Pancreas (tissue), 10 donors: ENCODE results near the gene PTPRJ. TPM values are rescaled to one million over a fixed set of nuclear protein-coding genes. Genes with fewer than 3 reads are reported as not detected.

Source experiments
- ATAC-seq, 4 donors: fragments of 200-7000 bp; cut with Tn5 transposase; one replicate each; pipeline versions ENCODE4 v1.8.0 to v1.9.1; 2020; ENCODE audit warnings: mild to moderate bottlenecking in 4 of 4, moderate library complexity in 4 of 4
- DNase-seq, 6 donors: peaks; one replicate each; pipeline ENCODE4 v3.0.0-alpha.2; 2020
- FAIRE-seq: peaks from 2 replicates; lab custom pipeline; 2012; peaks lifted over from hg19 to GRCh38; lab: Jason Lieb, UNC
- H3K27ac ChIP-seq, 4 donors: fragments of 200-600 bp; sonication (generic); 1 replicate in 3 of 4; 2 replicates in 1 of 4; pipeline versions ENCODE4 v1.5.0 to v1.8.0; 2020
- H3K27me3 ChIP-seq, 4 donors: fragments of 200-600 bp; one replicate each; pipeline ENCODE4 v1.8.0; 2021
- H3K36me3 ChIP-seq, 3 donors: fragments of 200-600 bp; sonication (generic) in 1 of 3; one replicate each; pipeline versions ENCODE4 v1.5.0 to v1.8.0; 2020 to 2021
- H3K4me1 ChIP-seq, 3 donors: fragments of 200-600 bp; one replicate each; pipeline ENCODE4 v1.8.0; 2021
- H3K4me3 ChIP-seq, 4 donors: fragments of 200-600 bp; sonication (generic) in 2 of 4; one replicate each; pipeline versions ENCODE4 v1.5.0 to v1.8.0; 2020 to 2021
- H3K9me3 ChIP-seq, 4 donors: fragments of 200-600 bp; one replicate each; pipeline ENCODE4 v1.8.0; 2021
- CTCF ChIP-seq, 4 donors: fragments of 200-600 bp; sonication (generic) in 3 of 4; IDR thresholded peaks; one replicate each; pipeline versions ENCODE4 v1.5.0 to v1.8.0; 2021; ENCODE audit warnings: antibody characterized with exemption in 4 of 4
- WGBS, 2 donors: extraction: QIAGEN DNeasy Blood & Tissue Kit; methylation state at CpG; one replicate each; pipeline ENCODE4 v1.1.7; 2013; 5-methylcytosine and 5-hydroxymethylcytosine counted together
- intact Hi-C, 3 donors: fragments of 100-400 bp; cut with DNase I; formaldehyde crosslinking; loops; one replicate each; pipeline versions ENCODE4 v1.11.1 to v1.14.2; 2022
- polyA plus RNA-seq, 2 donors: library from polyadenylated mRNA; stranded (reverse); fragments of 200-250 nt; gene quantifications; one replicate each; pipeline ENCODE4 v1.2.3, GENCODE V29; 2013
- total RNA-seq, 6 donors: library from RNA; stranded (reverse); fragmentation: NEBNext Ultra II Directional in 4 of 6; extraction: Animal tissue kit (Norgen Biotek cat#: 25700) in 4 of 6; gene quantifications; one replicate each; pipeline versions ENCODE4 v1.2.1 to v1.2.4, GENCODE V29; 2021 to 2023
- donor health status: healthy with polysubstance abuse.
- donor health status: DM: no; HTN: no; CAD: no; lungs with moderate emphysema.
- donor health status: DM: no; HTN: no; CAD: no.
- donor health status: control.
- donor health status: control.
- donor health status: Bipolar disorder and iron deficiency.
- donor health status: DM: yes; HTN: yes; CAD: no.
- donor health status: DM: no; HTN: no; CAD: no.
- donor health status: DM: no; HTN: no; CAD: no.
- donor health status: DM: yes; HTN: yes; CAD: no.

The PTPRJ gene
- total and polyA plus RNA-seq, 8 donors: 3.6 to 32.8 (median 11.6) TPM

GRCh38 chr11:47971501-47971900 lies 8.9 kb upstream of the PTPRJ start:
- Histone ChIP-seq H3K36me3 (no peaks in the 10 kb centered on the region), H3K27ac (no peak overlapping the region), H3K9me3 (no peaks in the 10 kb centered on the region), H3K4me3 (no peak overlapping the region), H3K27me3 (no peaks in the 10 kb centered on the region), H3K4me1 (no peaks in the 10 kb centered on the region)
- ATAC-seq: peak in 2 of 4 donors; percentile 24 to 26
- intact Hi-C loops: no loop called here
- no peak for DNase-seq
- no peak for FAIRE-seq
- TF ChIP-seq CTCF (IDR thresholded peaks at IDR 0.05): no peak
- WGBS, 2 donors: 87 to 88% methylated on average over 4 of the region's 4 CpGs

GRCh38 chr11:47973173-47973572 lies 7.2 kb upstream of the PTPRJ start:
- 94 to 97% methylated on average over 4 of the region's 4 CpGs for WGBS, 2 donors
- TF ChIP-seq CTCF (IDR thresholded peaks at IDR 0.05): no peak

GRCh38 chr11:47976931-47977330 lies 3.4 kb upstream of the PTPRJ start:
- intact Hi-C loops: no loop called here
- ATAC-seq (no peak), FAIRE-seq (no peak), DNase-seq (no peak)
- Histone ChIP-seq H3K36me3 (no peaks in the 10 kb centered on the region), H3K27ac (no peak overlapping the region), H3K27me3 (no peaks in the 10 kb centered on the region), H3K4me3 (no peak overlapping the region), H3K9me3 (no peaks in the 10 kb centered on the region), H3K4me1 (peaks cover 1 to 4% (median 2%) of the 10 kb centered on the region in 3 donors)
- no peak for TF ChIP-seq CTCF (IDR thresholded peaks at IDR 0.05)
- 65 to 77% methylated on average over 2 of the region's 2 CpGs for WGBS, 2 donors

More at GRCh38 chr11:47973173-47973572, 7.2 kb upstream of the PTPRJ start:
- H3K27me3 ChIP-seq: no peaks in the 10 kb centered on the region
- no peak overlapping the region for H3K27ac ChIP-seq
- ATAC-seq (no peak), DNase-seq (no peak), FAIRE-seq (no peak)
- no peaks in the 10 kb centered on the region for H3K9me3 ChIP-seq
- H3K4me3 ChIP-seq: no peak overlapping the region
- intact Hi-C loops: no loop called here
- no peaks in the 10 kb centered on the region for H3K4me1 ChIP-seq
- no peaks in the 10 kb centered on the region for H3K36me3 ChIP-seq

- FAIRE-seq (no peak), ATAC-seq (no peak), DNase-seq (no peak)
- 55 to 68% methylated on average over 5 of the region's 5 CpGs for WGBS, 2 donors
- intact Hi-C loops: no loop called here
- H3K36me3 ChIP-seq: no peaks in the 10 kb centered on the region
- no peak for TF ChIP-seq CTCF (IDR thresholded peaks at IDR 0.05)
- H3K27me3 ChIP-seq: no peaks in the 10 kb centered on the region
- no peaks in the 10 kb centered on the region for H3K9me3 ChIP-seq
- H3K27ac ChIP-seq: no peak overlapping the region
- peaks cover 6 to 10% (median 9%) of the 10 kb centered on the region in 3 donors for H3K4me1 ChIP-seq
- H3K4me3 ChIP-seq: no peak overlapping the region
These were observed 2.7 kb upstream of the PTPRJ start for GRCh38 chr11:47977623-47978022.

GRCh38 chr11:47979378-47980087 lies 826 bp upstream of the PTPRJ start:
- intact Hi-C loops: no loop called here
- WGBS, 2 donors: 30% methylated on average over 18 of the region's 18 CpGs
- TF ChIP-seq CTCF (IDR thresholded peaks at IDR 0.05): no peak
- no peaks in the 10 kb centered on the region for H3K36me3 ChIP-seq
- H3K27me3 ChIP-seq: no peaks in the 10 kb centered on the region
- peak overlapping the region in 3 of 4 donors; percentile 3 to 78 (median 58) for H3K27ac ChIP-seq
- peaks cover 6 to 10% (median 10%) of the 10 kb centered on the region in 3 donors for H3K4me1 ChIP-seq
- no peaks in the 10 kb centered on the region for H3K9me3 ChIP-seq
- DNase-seq: no peak
- FAIRE-seq: no peak
- H3K4me3 ChIP-seq: peak overlapping the region in 2 of 4 donors; percentile 93 to 96
- ATAC-seq: peak in 3 of 4 donors; percentile 4 to 20 (median 19)
